AG04450 (cell line): ENCODE measurements around the gene IBA57. TPM values are rescaled to one million over a fixed set of nuclear protein-coding genes. Genes with fewer than 3 reads are reported as not detected.
"Not testable (repeated sequence)": the region's sequence is repeated elsewhere in the genome, so short reads cannot be mapped to it uniquely, and the experiment has no call there.

Source experiments
- CTCF ChIA-PET: fragments of 300-600, 350-600 bp; formaldehyde crosslinking; extraction: SDS; loops from one replicate; lab custom pipeline; 2022; ENCODE audit warnings: antibody characterized with exemption, inconsistent platforms; lab: Charles Lee
- POLR2A ChIA-PET: fragments of 350-600 bp; formaldehyde crosslinking; extraction: SDS; loops from one replicate; lab custom pipeline; 2021; ENCODE audit warnings: antibody characterized with exemption, inconsistent platforms; lab: Yijun Ruan, JAX
- DNase-seq: peaks from one replicate; pipeline ENCODE4 v3.0.0-alpha.2; 2011; ENCODE audit warnings: low read depth, low spot score
- H3K27ac ChIP-seq: one replicate; pipeline ENCODE4 v1.5.1; 2012; ENCODE audit warnings: low read depth, low read length, control low read depth
- H3K27me3 ChIP-seq: one replicate; pipeline ENCODE4 v1.6.0; 2012; ENCODE audit warnings: low read length; ENCODE audit not compliant: control insufficient read depth, insufficient read depth
- H3K4me3 ChIP-seq: 2 replicates; pipeline ENCODE4 v1.5.1; 2011; ENCODE audit warnings: mild to moderate bottlenecking, low read depth, low read length, control low read depth
- H3K9me3 ChIP-seq: 2 replicates; pipeline ENCODE4 v1.5.1; 2012; ENCODE audit warnings: low read length; ENCODE audit not compliant: control insufficient read depth, insufficient read depth
- polyA plus RNA-seq: library from polyadenylated mRNA; depleted of rRNA; stranded (reverse); fragments of >200 nt; gene quantifications from 2 replicates; pipeline ENCODE4 v1.2.3, GENCODE V29; 2011
- TF ChIP-seq, protein P1 (sequence below): IDR thresholded peaks from 2 replicates; pipeline ENCODE4 v1.5.1; 2011; ENCODE audit warnings: low read depth, low read length, control low read depth, inconsistent platforms

IBA57 gene
- polyA plus RNA-seq, 1 experiment = 1.4 TPM

GRCh38 chr1:228219962-228220780, 54.6 kb downstream of the IBA57 start:
- no peak overlapping the region for H3K27ac ChIP-seq
- TF ChIP-seq, protein P1, sequence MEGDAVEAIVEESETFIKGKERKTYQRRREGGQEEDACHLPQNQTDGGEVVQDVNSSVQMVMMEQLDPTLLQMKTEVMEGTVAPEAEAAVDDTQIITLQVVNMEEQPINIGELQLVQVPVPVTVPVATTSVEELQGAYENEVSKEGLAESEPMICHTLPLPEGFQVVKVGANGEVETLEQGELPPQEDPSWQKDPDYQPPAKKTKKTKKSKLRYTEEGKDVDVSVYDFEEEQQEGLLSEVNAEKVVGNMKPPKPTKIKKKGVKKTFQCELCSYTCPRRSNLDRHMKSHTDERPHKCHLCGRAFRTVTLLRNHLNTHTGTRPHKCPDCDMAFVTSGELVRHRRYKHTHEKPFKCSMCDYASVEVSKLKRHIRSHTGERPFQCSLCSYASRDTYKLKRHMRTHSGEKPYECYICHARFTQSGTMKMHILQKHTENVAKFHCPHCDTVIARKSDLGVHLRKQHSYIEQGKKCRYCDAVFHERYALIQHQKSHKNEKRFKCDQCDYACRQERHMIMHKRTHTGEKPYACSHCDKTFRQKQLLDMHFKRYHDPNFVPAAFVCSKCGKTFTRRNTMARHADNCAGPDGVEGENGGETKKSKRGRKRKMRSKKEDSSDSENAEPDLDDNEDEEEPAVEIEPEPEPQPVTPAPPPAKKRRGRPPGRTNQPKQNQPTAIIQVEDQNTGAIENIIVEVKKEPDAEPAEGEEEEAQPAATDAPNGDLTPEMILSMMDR = no peak
- ChIA-PET POLR2A (no interaction called here), CTCF (no interaction called here)
- no peak overlapping the region for H3K4me3 ChIP-seq
- H3K27me3 ChIP-seq = no peaks in the 10 kb centered on the region
- DNase-seq = no peak
- H3K9me3 ChIP-seq = peaks cover 15% of the 10 kb centered on the region

DNA sequence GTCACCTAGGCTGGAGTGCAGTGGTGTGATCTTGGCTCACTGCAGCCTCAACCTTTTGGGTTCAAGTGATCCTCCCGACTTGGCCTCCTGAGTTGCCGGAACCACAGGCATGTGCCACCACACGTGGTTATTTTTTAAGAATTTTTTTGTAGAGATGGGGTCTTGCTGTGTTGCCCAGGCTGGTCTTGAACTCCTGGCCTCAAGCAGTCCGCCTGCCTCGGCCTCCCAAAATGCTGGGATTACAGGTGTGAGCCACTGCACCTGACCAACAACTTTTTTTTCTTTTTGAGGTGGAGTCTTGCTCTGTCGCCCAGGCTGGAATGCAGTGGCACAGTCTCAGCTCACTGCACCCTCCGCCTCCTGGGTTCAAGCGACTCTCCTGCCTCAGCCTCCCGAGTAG, 55.5 kb downstream of the IBA57 start:
- H3K27ac ChIP-seq, POLR2A ChIA-PET, DNase-seq, CTCF ChIA-PET, H3K4me3 ChIP-seq, H3K27me3 ChIP-seq: not testable (repeated sequence)
- H3K9me3 ChIP-seq = peaks cover 15% of the 10 kb centered on the region

GRCh38 chr1:228222548-228222947, 56.9 kb downstream of the IBA57 start:
- H3K9me3 ChIP-seq = peaks cover 15% of the 10 kb centered on the region
- ChIA-PET CTCF (no interaction called here), POLR2A (no interaction called here)
- H3K27ac ChIP-seq = no peak overlapping the region
- no peak for DNase-seq
- H3K4me3 ChIP-seq = no peak overlapping the region
- no peaks in the 10 kb centered on the region for H3K27me3 ChIP-seq
- TF ChIP-seq, protein P1 = no peak

DNA sequence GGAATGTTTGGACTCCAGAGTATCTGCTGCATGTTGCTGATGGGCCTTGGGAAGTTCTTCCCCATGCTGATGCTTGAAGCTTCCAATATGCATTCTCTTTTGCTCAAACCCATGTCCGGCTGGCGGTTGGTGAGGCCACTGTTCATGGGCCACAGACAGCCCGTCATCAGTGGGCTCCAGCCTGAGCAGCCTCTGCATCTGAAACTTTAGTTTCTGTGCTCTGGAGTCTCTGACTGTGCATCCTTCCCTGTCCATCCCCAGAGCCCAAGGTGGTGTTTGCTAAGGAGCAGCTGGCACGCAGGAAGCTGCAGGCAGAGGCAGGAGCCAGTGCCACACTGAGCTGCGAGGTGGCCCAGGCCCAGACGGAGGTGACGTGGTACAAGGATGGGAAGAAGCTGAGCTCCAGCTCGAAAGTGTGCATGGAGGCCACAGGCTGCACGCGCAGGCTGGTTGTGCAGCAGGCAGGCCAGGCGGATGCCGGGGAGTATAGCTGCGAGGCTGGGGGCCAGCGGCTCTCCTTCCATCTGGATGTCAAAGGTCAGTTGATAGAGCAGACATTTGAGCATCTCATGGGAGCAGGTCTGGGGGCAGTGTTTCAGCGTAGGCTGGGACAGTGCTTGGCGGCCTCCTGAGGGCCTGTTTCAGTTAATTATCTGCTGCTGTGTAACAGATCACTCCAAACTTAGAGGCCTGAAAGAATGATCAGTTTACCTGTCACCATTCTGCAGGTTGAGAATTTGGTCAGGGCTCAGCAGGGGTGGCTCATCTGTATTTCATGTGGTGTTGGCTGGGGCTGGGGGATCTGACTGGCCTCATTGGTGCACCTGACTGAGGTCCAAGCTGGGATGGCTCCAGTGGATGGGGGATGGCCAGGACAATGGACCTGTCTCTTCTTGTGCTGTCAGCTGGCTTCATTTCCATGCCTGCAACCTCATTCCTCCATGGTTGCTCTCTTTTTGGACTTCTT, 58.9 kb downstream of the IBA57 start:
- ChIA-PET POLR2A (no interaction called here), CTCF (interaction anchor here (0.9 kb wide), 1 partner anchor 12 kb away, joined by 3 read pairs; no protein-coding TSS in a partner anchor)

GRCh38 chr1:228225165-228225710, 59.6 kb downstream of the IBA57 start:
- no peak for DNase-seq
- ChIA-PET CTCF (interaction anchor here (0.9 kb wide), 1 partner anchor 12 kb away, joined by 3 read pairs; no protein-coding TSS in a partner anchor), POLR2A (no interaction called here)
- no peak overlapping the region for H3K4me3 ChIP-seq
- H3K27me3 ChIP-seq = no peaks in the 10 kb centered on the region
- H3K27ac ChIP-seq = no peak overlapping the region
- H3K9me3 ChIP-seq = peaks cover 15% of the 10 kb centered on the region
- TF ChIP-seq, protein P1 = no peak

More for the DNA sequence above, 58.9 kb downstream of the IBA57 start:
- Histone ChIP-seq H3K27ac (no peak overlapping the region), H3K4me3 (no peak overlapping the region), H3K9me3 (peaks cover 15% of the 10 kb centered on the region), H3K27me3 (no peaks in the 10 kb centered on the region)
- TF ChIP-seq, protein P1 = no peak
- no peak for DNase-seq
